Astrocyte (in vitro differentiated cells and primary cell): ENCODE results near the gene CELF1.

ENCODE experiments used
- CTCF ChIP-seq: IDR thresholded peaks from 2 replicates; pipeline ENCODE4 v1.5.1; 2011; ENCODE audit warnings: low read depth, mild to moderate bottlenecking, inconsistent platforms, low read length, moderate library complexity; ENCODE audit not compliant: insufficient read depth
- EZH2 ChIP-seq: IDR thresholded peaks from 2 replicates; pipeline ENCODE4 v1.6.1; 2012; ENCODE audit warnings: mild to moderate bottlenecking, low read length, inconsistent platforms; ENCODE audit not compliant: insufficient read depth

GRCh38 chr11:47478651-47479329, 74.1 kb downstream of the CELF1 start:
- TF ChIP-seq CTCF (no peak), EZH2 (no peak)
